HUES48 (cell line): ENCODE measurements around the gene SBDS.

ENCODE experiments used
- H3K27ac ChIP-seq: one replicate; pipeline ENCODE4 v1.7.0; 2013; ENCODE audit warnings: low read depth, low read length, inconsistent platforms
- H3K27me3 ChIP-seq: 2 replicates; pipeline ENCODE4 v1.6.1; 2013; ENCODE audit warnings: mild to moderate bottlenecking, low read length; ENCODE audit not compliant: control insufficient read depth, insufficient read depth
- H3K36me3 ChIP-seq: 2 replicates; pipeline ENCODE4 v1.6.1; 2013; ENCODE audit warnings: low read length; ENCODE audit not compliant: control insufficient read depth, insufficient read depth
- H3K4me1 ChIP-seq: 2 replicates; pipeline ENCODE4 v1.6.1; 2013; ENCODE audit warnings: mild to moderate bottlenecking, low read length; ENCODE audit not compliant: control insufficient read depth, insufficient read depth
- H3K4me3 ChIP-seq: 2 replicates; pipeline ENCODE4 v1.5.1; 2013; ENCODE audit warnings: mild to moderate bottlenecking, low read depth, low read length
- H3K9ac ChIP-seq: 2 replicates; pipeline ENCODE4 v1.6.1; 2013; ENCODE audit warnings: mild to moderate bottlenecking, low read depth, low read length, moderate library complexity
- H3K9me3 ChIP-seq: 2 replicates; pipeline ENCODE4 v1.6.1; 2013; ENCODE audit warnings: low read length; ENCODE audit not compliant: control insufficient read depth, insufficient read depth

Gene SBDS

GRCh38 chr7:66958538-66959350 lies 36.6 kb downstream of the SBDS start:
- Histone ChIP-seq H3K9ac (no peak overlapping the region), H3K4me3 (no peak overlapping the region), H3K36me3 (peaks cover 41% of the 10 kb centered on the region), H3K9me3 (no peaks in the 10 kb centered on the region), H3K4me1 (no peaks in the 10 kb centered on the region), H3K27ac (no peak overlapping the region), H3K27me3 (no peaks in the 10 kb centered on the region)

- H3K27ac ChIP-seq = no peak overlapping the region
- H3K36me3 ChIP-seq = peaks cover 48% of the 10 kb centered on the region
- H3K9ac ChIP-seq = no peak overlapping the region
- no peaks in the 10 kb centered on the region for H3K9me3 ChIP-seq
- H3K4me1 ChIP-seq = no peaks in the 10 kb centered on the region
- no peaks in the 10 kb centered on the region for H3K27me3 ChIP-seq
- no peak overlapping the region for H3K4me3 ChIP-seq
These were observed 37.6 kb downstream of the SBDS start for GRCh38 chr7:66957595-66958290.

- Histone ChIP-seq H3K27ac (no peak overlapping the region), H3K4me3 (no peak overlapping the region), H3K36me3 (peaks cover 87% of the 10 kb centered on the region), H3K27me3 (no peaks in the 10 kb centered on the region), H3K9me3 (no peaks in the 10 kb centered on the region), H3K9ac (no peak overlapping the region), H3K4me1 (no peaks in the 10 kb centered on the region)
These were observed 42.4 kb downstream of the SBDS start for GRCh38 chr7:66953044-66953427.

- Histone ChIP-seq H3K27me3 (no peaks in the 10 kb centered on the region), H3K27ac (peak overlapping the region; percentile 78), H3K36me3 (peaks cover 88% of the 10 kb centered on the region), H3K9me3 (no peaks in the 10 kb centered on the region), H3K9ac (no peak overlapping the region), H3K4me1 (no peaks in the 10 kb centered on the region), H3K4me3 (no peak overlapping the region)
These were observed 42.9 kb downstream of the SBDS start for GRCh38 chr7:66952343-66953043.

- no peak overlapping the region for H3K9ac ChIP-seq
- no peaks in the 10 kb centered on the region for H3K4me1 ChIP-seq
- H3K27me3 ChIP-seq = no peaks in the 10 kb centered on the region
- no peaks in the 10 kb centered on the region for H3K9me3 ChIP-seq
- peaks cover 74% of the 10 kb centered on the region for H3K36me3 ChIP-seq
- no peak overlapping the region for H3K4me3 ChIP-seq
- H3K27ac ChIP-seq = no peak overlapping the region
These were observed 44.6 kb downstream of the SBDS start for GRCh38 chr7:66950763-66951162.

- no peak overlapping the region for H3K9ac ChIP-seq
- H3K4me3 ChIP-seq = no peak overlapping the region
- no peaks in the 10 kb centered on the region for H3K9me3 ChIP-seq
- no peaks in the 10 kb centered on the region for H3K4me1 ChIP-seq
- peaks cover 72% of the 10 kb centered on the region for H3K36me3 ChIP-seq
- no peak overlapping the region for H3K27ac ChIP-seq
- no peaks in the 10 kb centered on the region for H3K27me3 ChIP-seq
These were observed 45.1 kb downstream of the SBDS start for GRCh38 chr7:66950311-66950710.

- no peak overlapping the region for H3K27ac ChIP-seq
- no peaks in the 10 kb centered on the region for H3K9me3 ChIP-seq
- H3K4me1 ChIP-seq = no peaks in the 10 kb centered on the region
- no peak overlapping the region for H3K9ac ChIP-seq
- peaks cover 75% of the 10 kb centered on the region for H3K36me3 ChIP-seq
- H3K4me3 ChIP-seq = no peak overlapping the region
- no peaks in the 10 kb centered on the region for H3K27me3 ChIP-seq
These were observed 46.8 kb downstream of the SBDS start for GRCh38 chr7:66948480-66949109.

- Histone ChIP-seq H3K9ac (no peak overlapping the region), H3K27me3 (no peaks in the 10 kb centered on the region), H3K9me3 (no peaks in the 10 kb centered on the region), H3K36me3 (peaks cover 76% of the 10 kb centered on the region), H3K4me3 (no peak overlapping the region), H3K4me1 (no peaks in the 10 kb centered on the region), H3K27ac (no peak overlapping the region)
These were observed 48.8 kb downstream of the SBDS start for GRCh38 chr7:66946545-66946944.

- peaks cover 27% of the 10 kb centered on the region for H3K36me3 ChIP-seq
- H3K4me3 ChIP-seq = no peak overlapping the region
- H3K27ac ChIP-seq = no peak overlapping the region
- no peaks in the 10 kb centered on the region for H3K27me3 ChIP-seq
- H3K9ac ChIP-seq = no peak overlapping the region
- H3K9me3 ChIP-seq = no peaks in the 10 kb centered on the region
- no peaks in the 10 kb centered on the region for H3K4me1 ChIP-seq
These were observed 56.1 kb downstream of the SBDS start for GRCh38 chr7:66939325-66939724.

GRCh38 chr7:66937940-66938339 lies 57.4 kb downstream of the SBDS start:
- no peaks in the 10 kb centered on the region for H3K4me1 ChIP-seq
- H3K9ac ChIP-seq = no peak overlapping the region
- peaks cover 17% of the 10 kb centered on the region for H3K36me3 ChIP-seq
- H3K9me3 ChIP-seq = no peaks in the 10 kb centered on the region
- H3K4me3 ChIP-seq = no peak overlapping the region
- H3K27ac ChIP-seq = no peak overlapping the region
- H3K27me3 ChIP-seq = no peaks in the 10 kb centered on the region
